IMR-90 (cell line): ENCODE data around the gene LILRB2. TPM values are rescaled to one million over a fixed set of nuclear protein-coding genes. Genes with fewer than 3 reads are reported as not detected.

ENCODE experiments used
- ATAC-seq: fragments of 200-7000 bp; cut with Tn5 transposase; 2 replicates; pipeline ENCODE4 v1.9.1; 2020; ENCODE audit warnings: low read depth, mild to moderate bottlenecking, moderate library complexity
- BruUV-seq: library from RNA; stranded (reverse); fragments of 400-500 nt; replicated peaks from 2 replicates; lab custom pipeline; 2021; lab: Mats Ljungman, UMichigan
- CTCF ChIA-PET: fragments of 300-600 bp; formaldehyde crosslinking; extraction: SDS; loops from one replicate; lab custom pipeline; 2021; ENCODE audit warnings: antibody characterized with exemption; lab: Yijun Ruan, JAX
- POLR2A ChIA-PET: fragments of 300-600 bp; sonication (Branson Sonifier 250); formaldehyde crosslinking; loops from one replicate; lab custom pipeline; 2022; ENCODE audit warnings: antibody characterized with exemption; ENCODE audit not compliant: unreplicated experiment; lab: Charles Lee
- DNase-seq: peaks from one replicate; pipeline ENCODE4 v3.0.0; 2013
- H2AFZ ChIP-seq: replicated peaks from 2 replicates; pipeline ENCODE3; 2013; ENCODE audit warnings: low read length, mild to moderate bottlenecking; ENCODE audit not compliant: poor library complexity
- H2AK5ac ChIP-seq: 2 replicates; pipeline ENCODE4 v1.6.1; 2013; ENCODE audit warnings: low read depth, low read length, inconsistent platforms
- H2AK9ac ChIP-seq: replicated peaks from 2 replicates; pipeline ENCODE3; 2013; ENCODE audit warnings: mild to moderate bottlenecking, low read depth, low read length, moderate library complexity; ENCODE audit not compliant: poor library complexity
- H2BK120ac ChIP-seq: 2 replicates; pipeline ENCODE4 v1.6.1; 2013; ENCODE audit warnings: low read depth, low read length, inconsistent platforms
- H2BK15ac ChIP-seq: 3 replicates; pipeline ENCODE4 v1.6.1; 2013; ENCODE audit warnings: low read depth, low read length, inconsistent platforms
- H2BK20ac ChIP-seq: 2 replicates; pipeline ENCODE4 v1.6.1; 2013; ENCODE audit warnings: low read depth, mild to moderate bottlenecking, inconsistent platforms, low read length, moderate library complexity
- H2BK5ac ChIP-seq: 2 replicates; pipeline ENCODE4 v1.6.1; 2013; ENCODE audit warnings: mild to moderate bottlenecking, low read depth, low read length, inconsistent platforms; ENCODE audit not compliant: poor library complexity, severe bottlenecking
- H3K14ac ChIP-seq: replicated peaks from 2 replicates; pipeline ENCODE4 v1.6.1; 2013; ENCODE audit warnings: low read depth, low read length, inconsistent platforms
- H3K18ac ChIP-seq: 2 replicates; pipeline ENCODE4 v1.6.1; 2013; ENCODE audit warnings: low read depth, low read length, control low read depth
- H3K23ac ChIP-seq: 2 replicates; pipeline ENCODE4 v1.6.1; 2013; ENCODE audit warnings: low read depth, low read length, inconsistent platforms
- H3K27ac ChIP-seq: 2 replicates; pipeline ENCODE4 v1.5.1; 2013; ENCODE audit warnings: mild to moderate bottlenecking, control low read depth, low read length; ENCODE audit not compliant: insufficient read depth
- H3K27me3 ChIP-seq: 2 replicates; pipeline ENCODE4 v1.6.1; 2013; ENCODE audit warnings: low read length; ENCODE audit not compliant: control insufficient read depth, insufficient read depth
- H3K36me3 ChIP-seq: 2 replicates; pipeline ENCODE4 v1.6.1; 2013; ENCODE audit warnings: low read length, mixed read lengths; ENCODE audit not compliant: control insufficient read depth, insufficient read depth
- H3K4ac ChIP-seq: 2 replicates; pipeline ENCODE4 v1.6.1; 2013; ENCODE audit warnings: low read depth, low read length, inconsistent platforms
- H3K4me1 ChIP-seq: 2 replicates; pipeline ENCODE4 v1.6.1; 2013; ENCODE audit warnings: low read length, mixed read lengths; ENCODE audit not compliant: control insufficient read depth, insufficient read depth
- H3K4me2 ChIP-seq: 2 replicates; pipeline ENCODE4 v1.6.1; 2013; ENCODE audit warnings: low read depth, mild to moderate bottlenecking, control low read depth, low read length, moderate library complexity
- H3K4me3 ChIP-seq: 2 replicates; pipeline ENCODE4 v1.5.1; 2013; ENCODE audit warnings: low read depth, mild to moderate bottlenecking, control low read depth, low read length, moderate library complexity; ENCODE audit not compliant: insufficient read depth
- H3K56ac ChIP-seq: 2 replicates; pipeline ENCODE4 v1.6.1; 2013; ENCODE audit warnings: low read length, inconsistent platforms; ENCODE audit not compliant: insufficient read depth; ENCODE audit errors: extremely low read depth
- H3K79me1 ChIP-seq, 2 experiments: 2 replicates each; pipeline ENCODE4 v1.6.1; 2013; ENCODE audit warnings: low read length in 2 of 2, inconsistent platforms in 1 of 2, low read depth in 1 of 2
- H3K9ac ChIP-seq: 2 replicates; pipeline ENCODE4 v1.6.1; 2013; ENCODE audit warnings: low read depth, low read length, control low read depth
- H3K9me1 ChIP-seq: 2 replicates; pipeline ENCODE4 v1.6.1; 2013; ENCODE audit warnings: low read length, inconsistent platforms; ENCODE audit not compliant: insufficient read depth
- H3K9me3 ChIP-seq: 2 replicates; pipeline ENCODE4 v1.6.1; 2013; ENCODE audit warnings: low read length; ENCODE audit not compliant: control insufficient read depth, insufficient read depth
- H4K20me1 ChIP-seq: 2 replicates; pipeline ENCODE4 v1.6.1; 2013; ENCODE audit warnings: low read length, inconsistent platforms; ENCODE audit not compliant: insufficient read depth
- H4K5ac ChIP-seq: 2 replicates; pipeline ENCODE4 v1.6.1; 2013; ENCODE audit warnings: mild to moderate bottlenecking, low read depth, low read length, control low read depth
- H4K8ac ChIP-seq, 2 experiments: 2 replicates each; pipeline ENCODE4 v1.6.1; 2013; ENCODE audit warnings: low read depth in 2 of 2, low read length in 2 of 2, control low read depth in 1 of 2, inconsistent platforms in 1 of 2
- H4K91ac ChIP-seq: 2 replicates; pipeline ENCODE4 v1.6.1; 2013; ENCODE audit warnings: low read depth, low read length, inconsistent platforms; ENCODE audit not compliant: insufficient read depth
- CEBPB ChIP-seq: IDR thresholded peaks from 2 replicates; pipeline ENCODE4 v1.6.1; 2012; ENCODE audit warnings: low read depth, low read length, improper control_type of control experiment
- MAFK ChIP-seq: IDR thresholded peaks from 2 replicates; pipeline ENCODE4 v1.6.1; 2012; ENCODE audit warnings: low read depth, low read length, improper control_type of control experiment
- MAZ ChIP-seq: IDR thresholded peaks from 2 replicates; pipeline ENCODE4 v1.6.1; 2012; ENCODE audit warnings: low read depth, mild to moderate bottlenecking, low read length, improper control_type of control experiment, moderate library complexity, borderline replicate concordance
- MXI1 ChIP-seq: IDR thresholded peaks from 2 replicates; pipeline ENCODE4 v1.6.1; 2012; ENCODE audit warnings: low read depth, mild to moderate bottlenecking, low read length, moderate library complexity, borderline replicate concordance
- NFE2L2 ChIP-seq: fragments of 150-350 bp; IDR thresholded peaks from 2 replicates; pipeline ENCODE4 v1.6.1; 2016; ENCODE audit warnings: low read depth, mild to moderate bottlenecking, low read length
- RAD21 ChIP-seq: IDR thresholded peaks from 2 replicates; pipeline ENCODE4 v1.6.1; 2012; ENCODE audit warnings: low read length, improper control_type of control experiment
- RCOR1 ChIP-seq: IDR thresholded peaks from 2 replicates; pipeline ENCODE4 v1.6.1; 2012; ENCODE audit warnings: mild to moderate bottlenecking, low read length, improper control_type of control experiment; ENCODE audit not compliant: insufficient replicate concordance
- RFX5 ChIP-seq: IDR thresholded peaks from 2 replicates; pipeline ENCODE4 v1.8.0; 2012; ENCODE audit warnings: low read depth, mild to moderate bottlenecking, low read length, moderate library complexity
- SMC3 ChIP-seq: fragments of 150-350 bp; IDR thresholded peaks from 2 replicates; pipeline ENCODE4 v1.6.1; 2016; ENCODE audit warnings: low read depth, mild to moderate bottlenecking, antibody characterized with exemption, low read length, moderate library complexity
- WGBS, 2 experiments: methylation state at CpG; one replicate each; pipeline versions ENCODE4 v1.1.5 to v1.1.7; 2013; ENCODE audit warnings: missing lambda C conversion rate in 2 of 2; ENCODE audit not compliant: insufficient read length in 1 of 2; ENCODE audit errors: extremely low coverage in 2 of 2; 5-methylcytosine and 5-hydroxymethylcytosine counted together
- dilution Hi-C: fragments of 300-500 bp; cut with HindIII; formaldehyde crosslinking; loops from one replicate; pipeline ENCODE4 v1.14.3; 2018; ENCODE audit warnings: low sequenced_read_pairs; ENCODE audit not compliant: unreplicated experiment
- in situ Hi-C: fragments of 300-500 bp; cut with MboI; formaldehyde crosslinking; loops from 3 replicates; pipeline ENCODE4 v1.14.3; 2019; ENCODE audit warnings: low sequenced_read_pairs, inconsistent platforms, mixed read lengths
- intact Hi-C: fragments of 100-400 bp; cut with micrococcal nuclease; formaldehyde crosslinking; loops from 2 replicates; pipeline ENCODE4 v1.10.0; 2022
- polyA plus RNA-seq, 3 experiments: library from polyadenylated mRNA; depleted of rRNA; stranded (reverse); fragments of >200 nt; gene quantifications; 2 replicates each; pipeline ENCODE4 v1.2.3, GENCODE V29; 2012; ENCODE audit warnings: low replicate concordance in 1 of 3
- total RNA-seq: library from RNA; depleted of rRNA; stranded (reverse); fragments of >200 nt; gene quantifications from 2 replicates; pipeline ENCODE4 v1.2.3, GENCODE V29; 2012
- TF ChIP-seq, protein P1 (sequence below): conservative IDR thresholded peaks from 2 replicates; pipeline ENCODE4 v1.5.1; 2012; ENCODE audit warnings: mild to moderate bottlenecking, low read depth, low read length, improper control_type of control experiment

LILRB2 gene
- total and polyA plus RNA-seq, 2 of the 4 experiments (the other 2 are of a cell fraction), result not detected

DNA sequence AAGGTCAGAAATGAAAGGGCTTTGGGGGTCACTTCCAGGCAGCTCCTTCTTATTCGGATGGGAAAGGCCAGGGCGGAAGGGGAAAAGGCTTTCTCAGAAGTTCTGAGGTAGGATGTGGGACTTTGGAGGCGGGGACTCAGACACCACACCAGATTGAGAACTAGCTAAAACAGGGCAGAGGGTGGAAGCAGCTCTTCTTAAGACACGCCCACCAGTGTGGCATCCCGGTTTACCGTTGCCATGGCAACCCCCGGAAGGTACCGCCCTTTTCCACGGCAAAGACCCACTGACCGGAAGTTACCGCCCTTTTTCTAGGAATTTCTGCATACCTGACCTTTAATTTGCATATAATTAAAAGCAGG, 35.8 kb upstream of the LILRB2 start:
- H4K20me1 ChIP-seq, result no peaks in the 10 kb centered on the region
- no peak overlapping the region for H2BK5ac ChIP-seq
- WGBS, 2 experiments, result 60% methylated on average over 1 of the region's 11 CpGs; no CpG with 5 or more reads in 1 of the 2 experiments
- no peaks in the 10 kb centered on the region for H3K36me3 ChIP-seq
- no peaks in the 10 kb centered on the region for H3K4me1 ChIP-seq
- H4K91ac ChIP-seq, result no peak overlapping the region
- H3K9me1 ChIP-seq, result no peaks in the 10 kb centered on the region
- TF ChIP-seq, protein P1, sequence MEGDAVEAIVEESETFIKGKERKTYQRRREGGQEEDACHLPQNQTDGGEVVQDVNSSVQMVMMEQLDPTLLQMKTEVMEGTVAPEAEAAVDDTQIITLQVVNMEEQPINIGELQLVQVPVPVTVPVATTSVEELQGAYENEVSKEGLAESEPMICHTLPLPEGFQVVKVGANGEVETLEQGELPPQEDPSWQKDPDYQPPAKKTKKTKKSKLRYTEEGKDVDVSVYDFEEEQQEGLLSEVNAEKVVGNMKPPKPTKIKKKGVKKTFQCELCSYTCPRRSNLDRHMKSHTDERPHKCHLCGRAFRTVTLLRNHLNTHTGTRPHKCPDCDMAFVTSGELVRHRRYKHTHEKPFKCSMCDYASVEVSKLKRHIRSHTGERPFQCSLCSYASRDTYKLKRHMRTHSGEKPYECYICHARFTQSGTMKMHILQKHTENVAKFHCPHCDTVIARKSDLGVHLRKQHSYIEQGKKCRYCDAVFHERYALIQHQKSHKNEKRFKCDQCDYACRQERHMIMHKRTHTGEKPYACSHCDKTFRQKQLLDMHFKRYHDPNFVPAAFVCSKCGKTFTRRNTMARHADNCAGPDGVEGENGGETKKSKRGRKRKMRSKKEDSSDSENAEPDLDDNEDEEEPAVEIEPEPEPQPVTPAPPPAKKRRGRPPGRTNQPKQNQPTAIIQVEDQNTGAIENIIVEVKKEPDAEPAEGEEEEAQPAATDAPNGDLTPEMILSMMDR, result no peak
- TF ChIP-seq CEBPB (no peak), RAD21 (no peak), NFE2L2 (no peak), RFX5 (no peak), MAZ (no peak), SMC3 (no peak), RCOR1 (no peak), MXI1 (no peak), MAFK (no peak)
- no peak overlapping the region for H3K23ac ChIP-seq
- ChIA-PET CTCF (no interaction called here), POLR2A (no interaction called here)
- H4K5ac ChIP-seq, result no peak overlapping the region
- H4K8ac ChIP-seq, result no peak overlapping the region
- intact Hi-C loops, result no loop called here
- dilution Hi-C loops, result no loop called here
- no peaks in the 10 kb centered on the region for H3K79me1 ChIP-seq
- H3K56ac ChIP-seq, result no peak overlapping the region
- in situ Hi-C loops, result no loop called here
- no peak overlapping the region for H3K4me2 ChIP-seq
- H3K4ac ChIP-seq, result no peak overlapping the region
- H3K9me3 ChIP-seq, result no peaks in the 10 kb centered on the region; the same call in 1 of the 2 replicates
- BruUV-seq, result no TSS peak
- H3K4me3 ChIP-seq, result no peak overlapping the region
- no peak overlapping the region for H2BK15ac ChIP-seq
- DNase-seq (no peak), ATAC-seq (no peak)
- H3K27ac ChIP-seq, result no peak overlapping the region
- H2AFZ ChIP-seq, result no peak overlapping the region
- no peak overlapping the region for H2BK120ac ChIP-seq
- H3K18ac ChIP-seq, result no peak overlapping the region
- H3K27me3 ChIP-seq, result no peaks in the 10 kb centered on the region
- H2AK5ac ChIP-seq, result no peak overlapping the region
- no peak overlapping the region for H3K14ac ChIP-seq
- no peak overlapping the region for H2BK20ac ChIP-seq
- H3K9ac ChIP-seq, result no peak overlapping the region
- H2AK9ac ChIP-seq, result no peak overlapping the region
